ENCODE data around the gene GCSAML.

Gene GCSAML

DNA sequence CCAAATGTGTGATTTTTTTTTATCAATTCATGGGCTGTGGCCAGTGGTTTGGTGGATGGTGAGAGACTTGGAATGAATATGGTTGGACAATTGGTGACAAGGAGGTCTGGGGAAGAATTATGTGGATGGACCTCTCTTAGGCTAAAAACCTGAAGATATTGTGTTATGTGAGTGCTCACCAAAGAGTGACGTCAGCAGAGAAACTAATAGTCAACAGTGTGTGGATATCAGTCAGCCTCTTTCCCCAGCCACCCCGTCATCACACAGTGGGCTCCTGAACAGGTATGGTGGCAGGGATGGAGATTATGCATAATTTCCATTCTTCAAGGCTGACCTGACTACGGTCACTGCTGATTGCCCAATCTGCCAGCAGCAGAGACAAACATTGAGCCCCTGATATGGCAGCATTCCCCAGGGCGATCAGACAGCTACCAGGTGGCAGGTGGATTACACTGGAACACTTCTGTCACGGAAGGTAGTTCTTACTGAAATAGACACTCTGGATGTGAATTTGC is 30.1 kb downstream of the GCSAML start:
- H3K4me3 ChIP-seq (ENCODE audit: low read depth, low read length): no peak overlapping the region
- DNase-seq (ENCODE audit: low read depth, low spot score): no peak
- ChIA-PET POLR2A (no interaction called here), CTCF (interaction anchor here (0.7 to 1.6 kb wide), 2 partner anchors 189 kb away, joined by 4 to 5 read pairs; no protein-coding TSS in a partner anchor)
- TF ChIP-seq, protein P1, sequence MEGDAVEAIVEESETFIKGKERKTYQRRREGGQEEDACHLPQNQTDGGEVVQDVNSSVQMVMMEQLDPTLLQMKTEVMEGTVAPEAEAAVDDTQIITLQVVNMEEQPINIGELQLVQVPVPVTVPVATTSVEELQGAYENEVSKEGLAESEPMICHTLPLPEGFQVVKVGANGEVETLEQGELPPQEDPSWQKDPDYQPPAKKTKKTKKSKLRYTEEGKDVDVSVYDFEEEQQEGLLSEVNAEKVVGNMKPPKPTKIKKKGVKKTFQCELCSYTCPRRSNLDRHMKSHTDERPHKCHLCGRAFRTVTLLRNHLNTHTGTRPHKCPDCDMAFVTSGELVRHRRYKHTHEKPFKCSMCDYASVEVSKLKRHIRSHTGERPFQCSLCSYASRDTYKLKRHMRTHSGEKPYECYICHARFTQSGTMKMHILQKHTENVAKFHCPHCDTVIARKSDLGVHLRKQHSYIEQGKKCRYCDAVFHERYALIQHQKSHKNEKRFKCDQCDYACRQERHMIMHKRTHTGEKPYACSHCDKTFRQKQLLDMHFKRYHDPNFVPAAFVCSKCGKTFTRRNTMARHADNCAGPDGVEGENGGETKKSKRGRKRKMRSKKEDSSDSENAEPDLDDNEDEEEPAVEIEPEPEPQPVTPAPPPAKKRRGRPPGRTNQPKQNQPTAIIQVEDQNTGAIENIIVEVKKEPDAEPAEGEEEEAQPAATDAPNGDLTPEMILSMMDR (IDR thresholded peaks at IDR 0.05; ENCODE audit: insufficient read depth, low read length, missing control alignments): no peak

DNA sequence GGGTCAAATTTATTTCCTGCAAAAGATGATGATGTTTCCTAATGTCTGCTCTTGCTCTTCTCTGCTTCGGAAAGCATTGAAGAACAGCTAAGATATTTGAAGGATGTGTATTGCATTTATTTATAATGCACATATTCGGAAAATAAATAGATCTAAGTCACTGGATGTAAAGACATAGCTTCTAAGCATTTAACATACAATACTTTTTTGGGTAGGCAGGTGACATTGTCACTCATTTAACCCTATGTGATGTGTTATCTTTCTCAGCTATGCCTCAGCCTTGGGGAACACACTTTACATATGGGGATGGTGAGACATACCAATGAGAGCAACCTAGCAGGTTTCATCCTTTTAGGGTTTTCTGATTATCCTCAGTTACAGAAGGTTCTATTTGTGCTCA is 39.1 kb downstream of the GCSAML start, which contains the start of gene OR2G2:
Gene OR2G2, plus strand, starts transcription at position 301 of the 400 bp plus-strand sequence. Its CDS starts 0 bp downstream, at position 301.
- no peak for DNase-seq (ENCODE audit: low read depth, low spot score)
- TF ChIP-seq, protein P1 (IDR thresholded peaks at IDR 0.05; ENCODE audit: insufficient read depth, low read length, missing control alignments): no peak
- ChIA-PET POLR2A (no interaction called here), CTCF (no interaction called here)
- H3K4me3 ChIP-seq (ENCODE audit: low read depth, low read length): no peak within 1 kb of the TSS

DNA sequence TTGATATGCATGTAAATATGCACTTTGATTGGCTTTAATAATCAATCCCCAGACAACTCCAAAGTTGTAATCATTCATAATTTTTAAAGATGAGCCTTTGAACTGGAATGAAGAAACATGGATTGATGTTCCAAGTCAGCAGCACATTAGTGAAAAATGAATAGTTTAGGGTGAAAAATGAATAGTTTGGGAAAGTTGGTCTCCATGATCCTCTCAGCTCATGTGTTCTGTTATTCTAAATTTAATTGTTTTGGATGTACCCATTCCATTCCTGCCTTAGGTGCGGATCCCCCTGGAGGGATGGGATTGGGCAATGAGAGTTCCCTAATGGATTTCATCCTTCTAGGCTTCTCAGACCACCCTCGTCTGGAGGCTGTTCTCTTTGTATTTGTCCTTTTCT is 56.4 kb downstream of the GCSAML start, which contains the start of gene OR2G3:
Gene OR2G3, plus strand, starts transcription at position 301 of the 400 bp plus-strand sequence. Its CDS starts 0 bp downstream, at position 301.
- POLR2A ChIA-PET: no interaction called here
- no peak for DNase-seq (ENCODE audit: low read depth, low spot score)
- H3K4me3 ChIP-seq (ENCODE audit: low read depth, low read length): no peak within 1 kb of the TSS
- TF ChIP-seq, protein P1 (IDR thresholded peaks at IDR 0.05; ENCODE audit: insufficient read depth, low read length, missing control alignments): no peak
- CTCF ChIA-PET: no interaction called here

DNA sequence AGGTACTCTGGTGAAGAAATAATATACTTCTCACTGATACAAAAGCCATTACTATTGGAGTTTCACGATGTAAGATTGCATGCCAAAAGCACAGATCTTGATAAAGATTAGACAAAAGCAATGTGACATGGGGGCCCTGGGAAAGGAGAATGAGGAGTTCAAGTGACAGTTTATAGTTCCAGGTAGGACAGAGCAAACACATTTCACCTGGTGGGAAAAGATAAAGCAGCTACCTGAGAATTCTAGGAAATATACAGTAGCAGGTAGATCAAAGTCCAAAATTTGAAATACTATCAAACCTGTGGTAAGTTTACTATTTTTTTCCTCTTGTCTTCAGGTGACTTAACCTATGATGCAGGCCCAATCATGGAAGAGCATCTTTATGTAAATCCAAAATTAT is 64.5 kb downstream of the GCSAML start:
- no peak for DNase-seq (ENCODE audit: low read depth, low spot score)
- TF ChIP-seq, protein P1 (IDR thresholded peaks at IDR 0.05; ENCODE audit: insufficient read depth, low read length, missing control alignments): no peak
- ChIA-PET POLR2A (no interaction called here), CTCF (no interaction called here)
- H3K4me3 ChIP-seq (ENCODE audit: low read depth, low read length): no peak overlapping the region

DNA sequence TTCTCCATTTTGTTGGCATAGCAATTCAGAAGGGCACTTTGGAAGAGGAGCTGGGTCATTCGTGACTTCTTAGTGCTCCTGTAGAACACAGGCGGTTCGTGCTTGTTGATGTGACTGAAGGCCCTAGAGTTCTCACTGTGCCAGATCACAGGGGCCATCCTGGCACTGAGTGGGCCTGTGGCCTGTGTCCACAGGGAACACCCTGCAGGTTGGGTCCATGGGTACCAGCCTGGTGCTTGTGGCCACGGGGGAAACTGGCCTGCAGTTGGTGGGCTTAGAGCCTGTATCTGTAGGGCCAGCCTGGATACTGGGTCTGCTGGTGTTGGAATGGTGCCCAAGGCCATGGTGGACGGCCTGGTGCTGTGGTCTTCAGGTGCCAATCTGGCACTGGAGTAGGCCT is 65.7 kb downstream of the GCSAML start:
- CTCF ChIA-PET: no interaction called here
- TF ChIP-seq, protein P1 (IDR thresholded peaks at IDR 0.05; ENCODE audit: insufficient read depth, low read length, missing control alignments): no peak
- POLR2A ChIA-PET: no interaction called here
- DNase-seq (ENCODE audit: low read depth, low spot score): no peak
- no peak overlapping the region for H3K4me3 ChIP-seq (ENCODE audit: low read depth, low read length)
